Skin of body (tissue), 2 donors: ENCODE data around the gene TMEM178B. TPM values are rescaled to one million over a fixed set of nuclear protein-coding genes. Genes with fewer than 3 reads are reported as not detected.

Experiments
- DNase-seq: peaks from one replicate; lab custom pipeline; 2025; lab: John Stamatoyannopoulos, UW
- total RNA-seq: library from RNA; depleted of rRNA; stranded (reverse); fragments of >200 nt; gene quantifications from one replicate; pipeline ENCODE4 v1.2.3, GENCODE V29; 2014

Gene TMEM178B
- total RNA-seq, 1 donor from 2014 or later, result 0.49 TPM

DNA sequence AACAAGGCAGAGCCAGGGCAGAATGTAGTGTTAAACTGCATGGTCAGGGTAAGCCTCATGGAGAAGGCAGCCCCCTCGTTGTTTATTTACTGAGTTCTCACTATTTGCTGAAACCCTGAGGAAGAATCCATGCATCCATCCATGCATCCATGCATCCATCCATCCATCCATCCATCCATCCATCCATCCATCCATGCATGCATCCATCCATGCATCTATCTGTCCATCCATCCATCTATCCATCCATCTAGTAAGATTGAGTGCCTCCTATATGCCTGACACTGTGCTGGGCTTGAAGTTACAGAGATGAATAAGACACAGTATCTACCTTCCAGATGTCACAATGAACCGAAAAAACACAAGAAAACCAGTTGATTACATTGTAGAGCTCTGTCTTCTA lies 275.9 kb downstream of the TMEM178B start:
- DNase-seq, result no peak

DNA sequence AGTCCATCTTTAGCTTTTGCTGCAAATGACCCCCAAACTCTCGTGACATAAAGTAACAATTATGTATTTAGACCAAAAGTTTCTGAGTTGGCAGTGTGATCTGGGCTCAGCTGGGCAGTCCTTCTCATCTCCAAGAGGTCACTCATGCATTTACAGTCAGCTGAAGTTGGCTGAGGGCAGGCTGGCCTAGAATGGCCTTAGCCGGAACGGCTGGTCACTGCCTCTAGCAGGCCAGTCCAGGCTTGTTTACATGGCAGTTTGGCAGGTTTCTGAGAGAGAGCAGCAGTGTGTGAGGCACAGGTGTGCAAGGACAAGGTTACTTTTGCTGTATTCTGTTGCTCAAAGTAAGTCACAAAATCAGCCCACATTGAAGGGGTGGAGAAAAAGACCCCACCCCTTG lies 277.3 kb downstream of the TMEM178B start:
- no peak for DNase-seq

DNA sequence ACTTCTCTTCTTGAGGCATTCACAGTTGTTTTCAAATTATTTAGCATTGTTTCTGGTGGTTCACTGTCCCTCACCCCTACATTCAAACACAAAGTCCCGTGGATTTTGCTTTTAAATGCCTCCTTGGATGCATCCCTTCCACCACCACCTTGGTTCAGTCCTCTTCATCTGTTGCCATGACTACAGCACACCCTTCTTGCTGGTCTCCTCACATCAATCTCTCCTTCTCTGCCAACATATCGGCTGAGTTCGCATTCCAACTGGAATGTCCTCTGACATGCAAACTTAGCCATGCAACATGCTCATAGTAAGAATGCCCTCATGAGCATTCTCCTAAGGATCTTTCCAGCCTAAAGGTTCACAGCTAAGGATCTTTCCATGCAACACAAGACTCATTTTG lies 279.1 kb downstream of the TMEM178B start:
- no peak for DNase-seq

DNA sequence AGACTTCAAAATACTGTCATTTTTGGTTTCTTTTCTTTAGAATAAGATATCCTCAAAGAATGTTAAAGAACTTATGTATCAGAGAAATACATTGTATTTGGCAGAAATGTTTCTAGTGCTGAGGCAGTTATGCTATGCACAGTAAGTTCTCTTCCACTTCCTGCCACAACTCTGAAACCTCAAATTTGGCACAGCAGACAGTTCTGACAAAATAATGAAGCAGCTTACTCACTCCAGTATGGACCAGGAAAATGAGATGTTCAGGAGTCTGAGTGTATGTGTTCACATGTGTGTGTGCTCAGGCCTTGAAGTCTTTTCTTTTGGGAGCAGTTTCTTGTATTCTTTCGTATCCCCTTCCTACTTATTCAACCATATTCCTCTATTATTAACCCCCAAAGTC lies 280.4 kb downstream of the TMEM178B start:
- no peak for DNase-seq

DNA sequence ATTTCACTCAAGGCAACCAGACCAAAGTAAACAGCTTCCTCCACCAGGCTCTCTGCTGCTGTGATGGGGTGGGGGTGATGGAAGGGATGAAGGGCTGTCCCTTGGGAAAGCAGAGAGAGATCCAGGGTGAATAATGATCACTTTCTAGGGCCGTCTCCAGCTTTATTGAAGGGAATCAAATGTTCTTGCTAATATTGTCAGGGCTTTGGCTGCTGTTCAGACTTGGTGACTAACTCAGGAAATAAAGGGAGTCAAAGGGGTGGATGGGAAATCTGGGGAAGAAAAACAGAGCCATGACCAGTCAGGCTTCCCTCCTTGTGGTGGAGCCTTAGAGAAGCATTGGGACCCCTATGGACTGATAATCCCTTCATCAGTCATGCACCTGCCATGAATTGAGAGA lies 281.2 kb downstream of the TMEM178B start:
- no peak for DNase-seq

DNA sequence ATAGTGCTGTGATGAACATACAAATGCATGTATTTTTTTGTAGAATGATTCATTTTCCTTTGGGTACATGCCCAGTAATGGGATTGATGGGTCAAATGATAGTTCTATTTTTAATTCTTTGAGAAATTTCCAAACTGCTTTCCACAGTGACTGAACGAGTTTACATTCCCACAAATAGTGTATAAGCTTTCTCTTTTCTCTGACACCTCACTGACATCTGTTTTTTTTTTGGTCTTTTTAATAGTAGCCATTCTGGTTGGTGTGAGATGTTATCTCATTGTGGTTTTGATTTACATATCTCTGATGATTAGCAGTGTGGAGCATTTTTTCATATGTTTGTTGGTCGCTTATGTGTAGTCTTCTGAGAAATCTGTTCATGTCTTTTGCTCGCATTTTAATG lies 282.3 kb downstream of the TMEM178B start:
- no peak for DNase-seq

DNA sequence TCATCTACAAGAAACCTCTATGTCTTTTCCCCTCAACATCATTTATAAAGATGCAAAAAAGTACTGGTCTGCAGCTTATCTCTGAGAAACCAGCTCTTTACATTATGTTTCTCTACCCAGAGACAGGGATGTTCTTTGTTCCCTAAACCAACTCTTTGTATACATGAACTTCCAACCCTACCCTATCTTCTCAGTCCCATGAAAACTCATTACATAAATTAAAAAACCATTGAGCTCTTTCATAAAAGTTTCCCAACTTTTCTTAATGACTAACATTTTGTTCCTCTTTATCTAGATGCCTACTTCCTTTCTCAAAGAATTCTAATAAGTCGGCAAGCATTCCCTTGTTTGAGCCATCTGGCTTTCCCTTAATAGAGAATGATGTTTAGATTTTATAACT lies 284.5 kb downstream of the TMEM178B start:
- DNase-seq, result no peak

DNA sequence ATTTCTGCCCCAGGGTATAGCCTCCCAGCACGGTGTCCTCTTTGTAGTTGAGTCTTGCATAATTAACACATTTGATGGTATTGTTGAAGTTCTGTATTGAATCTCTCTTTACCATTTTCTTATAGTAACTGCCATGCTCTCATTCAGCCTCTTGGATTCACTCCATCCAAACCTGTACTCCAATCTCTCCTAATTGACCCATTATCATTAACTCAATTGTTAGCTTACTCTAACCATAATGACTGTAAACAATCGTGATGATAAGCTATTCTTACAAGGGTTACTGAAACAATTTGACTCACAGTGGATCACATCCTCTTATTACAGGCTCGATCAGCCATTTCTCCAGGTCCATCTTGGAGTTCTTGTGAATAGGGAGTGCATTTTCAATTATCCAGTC lies 285.4 kb downstream of the TMEM178B start:
- DNase-seq, result no peak

DNA sequence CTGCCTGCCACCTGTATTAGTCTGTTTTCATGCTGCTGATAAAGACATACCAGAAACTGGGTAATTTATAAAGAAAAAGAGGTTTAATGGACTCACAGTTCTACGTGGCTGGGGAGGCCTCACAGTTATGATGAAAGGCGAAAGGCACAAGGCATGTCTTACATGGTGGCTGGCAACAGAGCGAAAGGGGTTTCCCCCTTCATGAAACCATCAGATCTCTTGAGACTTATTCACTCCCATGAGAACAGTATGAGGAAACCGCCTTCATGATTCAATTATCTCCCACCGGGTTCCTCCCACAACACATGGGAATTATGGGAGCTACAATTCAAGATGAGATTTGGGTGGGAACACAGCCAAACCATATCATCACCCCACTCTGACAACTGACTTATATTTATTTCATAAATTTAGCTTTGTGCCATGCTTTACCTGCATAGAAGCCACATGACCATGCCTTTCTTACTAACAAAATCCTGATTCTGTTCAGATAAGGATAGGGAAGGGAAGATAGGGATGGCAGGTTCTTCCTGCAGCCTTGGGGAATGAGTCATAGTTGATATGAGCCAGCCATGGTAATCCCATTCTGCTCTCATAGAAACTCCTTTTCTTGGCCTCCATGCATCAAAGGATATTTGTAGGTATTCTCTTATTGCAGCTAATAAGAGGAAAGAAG lies 286.0 kb downstream of the TMEM178B start:
- no peak for DNase-seq

DNA sequence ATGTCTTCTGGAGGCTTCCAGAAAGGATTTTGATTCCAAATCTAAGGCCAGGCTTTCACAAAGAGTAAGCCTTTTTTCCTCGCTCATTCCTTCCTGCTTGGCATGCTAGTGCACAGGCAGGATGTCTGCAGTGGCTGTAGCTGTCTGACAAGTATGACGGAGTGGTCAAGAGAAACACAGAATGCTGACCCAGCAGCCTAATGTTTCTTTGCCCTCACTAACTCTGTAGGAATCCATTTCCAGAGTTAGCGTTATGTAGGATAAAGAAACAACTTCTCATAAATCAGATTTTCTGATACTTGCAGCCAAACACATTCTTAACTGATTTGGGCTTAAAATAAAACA lies 286.5 kb downstream of the TMEM178B start:
- no peak for DNase-seq

DNA sequence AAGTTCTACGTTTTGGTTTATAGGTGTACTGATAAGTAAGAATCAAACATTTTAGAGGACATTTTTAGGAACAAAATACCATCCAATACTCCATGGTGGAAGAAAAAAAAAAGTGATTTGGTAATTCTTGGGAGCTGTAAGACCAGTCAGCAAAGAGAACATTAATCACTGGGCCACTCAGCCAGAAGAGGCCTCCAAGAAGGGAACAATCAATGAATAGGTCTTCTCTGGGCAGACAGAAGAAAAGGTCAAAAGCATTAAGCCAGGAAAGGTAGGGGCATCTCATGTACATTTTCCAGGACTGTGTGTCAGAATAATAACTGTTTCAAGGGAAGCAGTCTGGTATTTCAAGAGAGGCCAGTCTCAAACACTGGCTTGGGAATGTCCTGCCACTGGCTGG lies 286.9 kb downstream of the TMEM178B start:
- DNase-seq, result no peak

DNA sequence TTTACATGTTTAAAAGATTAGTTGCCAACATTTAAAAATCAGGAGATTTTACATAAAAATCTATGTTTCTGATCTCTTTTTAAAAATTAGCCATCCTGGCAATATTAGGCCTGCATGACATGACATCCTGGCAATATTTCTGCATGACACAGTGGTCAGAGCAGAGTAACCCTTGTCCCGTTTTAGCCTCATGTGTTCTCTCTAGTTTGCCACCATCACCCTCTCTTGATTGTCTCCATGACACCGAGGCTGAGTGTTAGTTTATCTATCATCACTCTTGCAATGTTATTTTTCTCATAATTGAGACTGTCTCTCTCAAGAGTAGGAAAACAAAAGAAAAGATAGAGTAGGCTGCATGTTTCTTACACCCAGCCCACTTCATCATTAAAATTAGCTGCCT lies 287.6 kb downstream of the TMEM178B start:
- DNase-seq, result no peak

DNA sequence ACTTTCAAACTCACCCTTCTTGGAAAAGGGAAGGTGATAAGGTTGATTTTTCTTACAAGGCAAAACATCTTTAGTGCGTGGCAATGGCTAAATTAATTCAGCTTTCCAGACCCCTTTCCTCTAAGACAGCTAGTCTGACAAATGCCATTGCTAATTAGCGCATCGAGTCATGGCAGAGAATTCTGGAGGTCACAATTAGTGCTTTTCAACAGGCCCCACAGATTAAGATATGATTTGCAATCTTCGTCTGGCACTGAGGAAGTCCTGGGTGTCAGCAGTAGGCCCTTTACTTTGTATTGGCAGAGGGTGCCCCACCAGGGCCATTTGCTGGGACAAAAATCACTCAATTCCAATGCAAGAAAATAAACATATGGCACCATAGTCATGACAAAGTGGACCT lies 288.1 kb downstream of the TMEM178B start:
- no peak for DNase-seq

DNA sequence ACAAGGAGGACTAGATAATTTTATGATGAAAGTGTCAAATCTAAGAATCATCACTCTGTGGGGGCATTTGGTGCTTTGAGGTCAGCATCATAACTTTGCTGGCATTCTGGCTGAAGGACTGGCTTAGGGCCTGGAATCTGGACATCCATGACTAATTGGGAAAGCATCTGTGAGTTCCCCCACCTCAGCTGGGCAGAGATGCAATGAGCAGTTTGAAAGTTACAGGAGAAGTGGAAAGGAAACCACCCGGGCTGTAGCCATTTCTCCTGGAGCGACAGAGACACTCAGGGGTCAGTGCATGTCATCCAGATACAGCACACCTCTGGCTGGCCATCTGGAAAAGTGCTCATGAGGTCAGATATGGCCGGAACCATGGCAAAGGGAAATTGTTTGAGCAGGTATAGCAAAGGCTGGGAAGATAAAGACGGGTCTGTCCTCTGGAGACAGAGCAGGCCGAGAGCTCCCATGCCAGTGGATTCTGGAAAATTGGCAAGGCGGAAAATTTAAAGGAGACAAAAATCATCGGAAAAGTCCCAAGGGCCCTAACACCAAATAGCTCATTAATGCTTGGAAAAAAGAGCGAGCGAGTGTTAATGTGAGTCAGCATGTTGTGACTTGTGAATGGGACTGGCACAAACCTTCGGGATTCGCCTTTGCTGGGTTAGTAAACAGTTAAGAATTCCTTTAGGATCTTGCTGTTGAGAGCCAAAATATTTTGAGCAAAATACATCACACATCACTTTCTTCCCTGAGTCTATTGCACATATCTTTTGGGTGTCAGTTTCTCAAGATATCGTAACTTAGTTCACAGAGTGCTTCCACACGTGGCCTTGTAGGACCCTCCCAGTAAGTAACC lies 288.9 kb downstream of the TMEM178B start:
- DNase-seq, result no peak

DNA sequence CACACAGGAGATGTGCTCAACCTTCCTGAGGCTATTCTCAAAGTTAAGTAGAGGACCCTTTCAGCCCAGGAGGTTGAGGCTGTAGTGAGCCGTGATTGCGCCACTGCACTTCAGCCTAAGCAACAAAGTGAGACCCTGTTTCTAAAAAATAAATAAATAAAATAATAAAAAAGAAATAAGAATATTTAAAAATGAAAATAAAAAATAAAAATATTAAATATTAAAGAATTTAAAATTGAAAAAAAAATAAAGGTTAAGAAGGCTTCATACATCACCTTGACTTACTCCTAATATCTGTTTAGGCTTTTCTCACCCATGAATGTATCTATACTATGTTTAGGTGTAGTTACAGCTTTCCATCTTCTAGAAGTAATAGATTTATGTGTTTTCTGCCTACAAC lies 289.9 kb downstream of the TMEM178B start:
- DNase-seq, result no peak

DNA sequence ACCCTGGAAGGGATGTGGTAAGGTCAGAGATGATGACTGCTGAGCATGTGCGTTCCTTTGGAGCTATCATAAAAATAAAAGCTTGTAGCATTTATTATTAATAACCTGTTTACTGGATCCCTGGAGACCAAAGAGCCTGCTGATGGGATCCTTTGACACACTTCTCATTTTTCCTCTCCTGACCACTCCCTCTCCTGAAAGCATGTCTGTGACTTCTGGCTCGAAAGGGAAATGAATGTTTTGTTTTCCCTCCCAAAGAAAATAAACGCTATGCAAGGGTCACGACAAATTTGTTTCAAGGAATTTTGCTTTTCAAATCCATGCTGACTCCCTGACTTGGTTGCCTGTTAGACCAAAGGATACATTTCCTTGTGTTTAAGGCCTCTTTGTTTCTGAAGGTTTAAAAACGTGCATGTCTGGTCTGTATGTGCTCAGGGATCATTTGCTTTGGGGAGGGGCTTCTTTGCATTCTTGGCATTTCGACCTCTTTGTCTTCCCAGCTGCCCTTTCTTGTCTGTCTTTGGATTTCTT lies 292.3 kb downstream of the TMEM178B start:
- no peak for DNase-seq

DNA sequence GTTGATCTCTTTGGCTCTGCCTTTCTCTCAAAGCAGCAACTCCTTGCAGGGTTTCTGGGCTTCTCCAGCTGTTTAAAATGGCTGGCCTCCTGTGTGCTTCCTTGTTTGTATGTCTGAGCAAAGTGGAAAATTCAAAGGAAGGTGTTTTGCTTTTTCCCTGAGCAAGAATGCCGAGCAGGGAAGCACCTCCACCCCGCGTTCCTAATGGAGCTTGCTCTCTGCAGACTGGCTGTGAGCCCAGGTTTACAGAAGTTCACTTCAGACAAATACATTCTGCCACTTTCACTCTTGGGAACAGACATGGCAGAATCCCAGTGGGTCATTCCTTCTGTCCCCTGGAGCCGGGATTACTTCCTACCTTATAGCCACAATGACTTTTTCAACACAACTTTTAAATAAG lies 295.6 kb downstream of the TMEM178B start:
- DNase-seq, result no peak

DNA sequence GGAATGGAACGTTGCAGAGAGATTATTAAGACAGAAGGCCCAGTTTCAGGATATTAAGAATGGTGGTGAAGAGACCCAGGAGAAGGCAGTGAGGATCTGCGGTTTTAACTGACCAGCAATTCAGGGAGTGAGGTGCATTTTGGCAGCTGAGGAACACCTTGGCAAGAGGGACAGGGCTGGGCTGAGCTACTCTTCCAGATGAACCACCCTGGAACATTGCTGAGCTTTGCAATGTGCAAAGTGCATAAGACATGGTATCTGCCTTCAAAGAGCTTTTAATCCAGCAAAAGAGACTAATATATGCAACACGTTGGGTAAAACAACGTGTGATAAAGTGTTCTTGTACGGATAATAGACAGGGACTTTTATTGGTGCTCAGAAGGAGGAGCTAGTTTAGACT lies 296.3 kb downstream of the TMEM178B start:
- no peak for DNase-seq

DNA sequence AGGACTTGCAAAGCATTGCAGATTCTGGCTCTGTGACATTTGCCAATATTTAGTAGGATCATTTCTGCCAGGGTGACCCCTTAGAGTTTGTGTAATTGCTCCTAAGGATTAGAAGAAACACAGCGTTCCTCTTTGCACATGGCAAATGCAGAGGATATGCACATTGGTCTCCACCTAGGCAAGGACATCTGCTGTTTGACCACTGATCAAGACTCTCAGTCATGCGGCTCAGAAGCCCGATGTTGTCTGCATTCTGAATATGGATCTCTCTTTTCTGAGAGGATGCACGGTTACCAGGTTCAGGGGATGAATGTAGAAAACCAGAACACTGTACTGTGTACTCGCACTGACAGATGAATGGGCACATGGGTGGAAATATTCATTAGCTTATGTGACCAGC lies 296.8 kb downstream of the TMEM178B start:
- DNase-seq, result no peak

DNA sequence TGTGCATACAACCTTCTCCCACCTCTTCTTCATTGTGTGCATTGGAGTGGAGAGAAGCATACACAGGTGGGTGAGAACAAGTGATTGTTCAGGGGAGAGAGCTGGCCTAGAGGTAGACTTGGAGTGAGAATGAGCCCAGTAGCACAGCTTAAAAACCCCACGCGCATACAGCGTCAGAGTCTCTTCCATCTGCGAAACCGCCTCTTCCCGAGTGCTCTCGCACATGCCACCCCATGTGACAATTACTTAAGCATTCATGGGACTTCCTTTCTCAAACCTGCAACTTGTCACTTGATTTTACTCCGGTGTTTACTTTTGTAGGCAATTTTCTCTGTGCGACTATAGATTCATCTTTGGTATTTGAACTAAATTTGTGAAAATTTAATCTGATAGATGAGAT lies 300.6 kb downstream of the TMEM178B start:
- DNase-seq, result no peak

DNA sequence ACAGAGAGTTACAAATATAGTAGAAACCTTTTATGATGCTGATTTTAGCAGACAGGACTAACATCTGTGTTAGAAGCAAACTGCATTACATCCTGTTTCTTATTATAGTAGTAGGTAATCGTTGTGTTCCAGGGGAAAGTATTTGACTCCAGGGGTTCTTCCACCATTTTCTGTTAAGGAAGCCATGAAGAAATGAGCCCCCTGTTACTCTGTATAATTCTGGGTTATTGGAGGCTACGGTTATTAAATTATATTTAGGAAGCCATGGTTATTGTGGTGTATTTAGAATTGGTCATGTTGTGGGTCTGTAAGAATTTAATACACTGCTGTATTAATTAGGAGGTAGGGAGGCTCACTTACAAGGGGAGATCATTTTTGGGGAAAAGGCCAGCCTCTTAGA lies 301.6 kb downstream of the TMEM178B start:
- no peak for DNase-seq

DNA sequence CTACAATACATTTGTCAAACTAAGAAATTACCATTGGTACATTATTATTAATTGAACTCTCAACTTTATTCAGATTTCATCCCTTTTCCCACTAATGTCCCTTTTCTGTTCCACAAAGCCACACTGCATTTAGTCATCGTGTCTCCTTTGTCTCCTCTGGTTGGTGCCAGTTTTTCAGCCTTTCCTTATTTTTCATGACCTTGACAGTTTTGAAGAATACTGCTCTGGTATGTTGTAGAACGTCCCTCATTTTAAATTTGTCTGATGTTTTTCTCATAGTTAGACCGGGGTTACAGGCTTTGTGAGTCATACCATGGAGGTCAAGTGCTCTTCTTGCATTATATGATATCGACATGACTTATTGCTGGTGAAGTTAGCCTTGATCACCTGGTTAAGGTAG lies 304.0 kb downstream of the TMEM178B start:
- DNase-seq, result no peak

DNA sequence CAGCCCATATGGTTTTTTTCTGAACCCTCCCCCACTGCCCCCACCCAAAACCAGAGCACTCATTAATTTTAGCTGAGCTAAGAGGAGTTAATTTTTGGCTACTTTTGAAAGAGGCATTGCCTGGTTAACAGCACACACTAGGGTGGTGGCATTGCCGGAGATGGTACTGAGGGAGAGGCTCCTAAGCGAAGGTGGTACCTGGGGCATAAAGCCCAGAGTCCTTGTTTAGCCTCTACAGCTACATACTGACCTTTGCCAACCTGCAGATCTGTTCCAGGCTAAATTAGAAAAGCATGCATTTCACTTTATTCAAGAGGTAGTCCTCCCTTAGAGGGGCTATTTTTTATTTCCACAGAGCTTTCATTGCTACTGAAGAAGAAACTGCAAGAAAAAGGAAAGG lies 304.5 kb downstream of the TMEM178B start:
- DNase-seq, result no peak
